ENCODE measurements around the gene GIT2.

DNA sequence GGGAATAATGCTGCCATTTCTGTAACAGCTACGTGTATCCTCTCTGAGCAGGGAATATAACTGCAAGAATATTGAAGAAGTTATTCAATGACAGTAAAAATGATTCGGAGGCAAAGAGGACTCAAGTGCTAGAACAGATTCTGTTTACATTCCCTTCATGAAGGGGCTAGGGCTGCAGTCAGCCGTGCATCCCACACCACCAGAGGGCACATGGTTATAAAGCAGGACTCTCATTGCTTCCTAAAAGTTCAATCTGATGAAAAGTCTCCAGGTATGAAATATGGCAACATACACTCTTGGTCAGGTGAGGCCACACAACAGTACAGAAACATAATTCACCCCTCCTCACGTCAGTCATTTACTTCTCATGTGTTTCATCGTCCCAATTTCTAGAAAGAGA is 62.1 kb downstream of the GIT2 start:
- no peak for TF ChIP-seq HMGA1 (CRISPR knock-in tag; conservative IDR thresholded peaks at IDR 0.05)
- no peak for TF ChIP-seq HOXA7 (CRISPR knock-in tag; IDR thresholded peaks at IDR 0.05)
- TF ChIP-seq CC2D1A (CRISPR knock-in tag; IDR thresholded peaks at IDR 0.05), result no peak
- TF ChIP-seq FOXP1 (IDR thresholded peaks at IDR 0.05), result no peak
- no peak for TF ChIP-seq FOXP1 (CRISPR knock-in tag; IDR thresholded peaks at IDR 0.05)
- TF ChIP-seq MED1 (CRISPR knock-in tag; IDR thresholded peaks at IDR 0.05), result no peak
- TF ChIP-seq, protein P1, sequence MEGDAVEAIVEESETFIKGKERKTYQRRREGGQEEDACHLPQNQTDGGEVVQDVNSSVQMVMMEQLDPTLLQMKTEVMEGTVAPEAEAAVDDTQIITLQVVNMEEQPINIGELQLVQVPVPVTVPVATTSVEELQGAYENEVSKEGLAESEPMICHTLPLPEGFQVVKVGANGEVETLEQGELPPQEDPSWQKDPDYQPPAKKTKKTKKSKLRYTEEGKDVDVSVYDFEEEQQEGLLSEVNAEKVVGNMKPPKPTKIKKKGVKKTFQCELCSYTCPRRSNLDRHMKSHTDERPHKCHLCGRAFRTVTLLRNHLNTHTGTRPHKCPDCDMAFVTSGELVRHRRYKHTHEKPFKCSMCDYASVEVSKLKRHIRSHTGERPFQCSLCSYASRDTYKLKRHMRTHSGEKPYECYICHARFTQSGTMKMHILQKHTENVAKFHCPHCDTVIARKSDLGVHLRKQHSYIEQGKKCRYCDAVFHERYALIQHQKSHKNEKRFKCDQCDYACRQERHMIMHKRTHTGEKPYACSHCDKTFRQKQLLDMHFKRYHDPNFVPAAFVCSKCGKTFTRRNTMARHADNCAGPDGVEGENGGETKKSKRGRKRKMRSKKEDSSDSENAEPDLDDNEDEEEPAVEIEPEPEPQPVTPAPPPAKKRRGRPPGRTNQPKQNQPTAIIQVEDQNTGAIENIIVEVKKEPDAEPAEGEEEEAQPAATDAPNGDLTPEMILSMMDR (CRISPR knock-in tag; IDR thresholded peaks at IDR 0.05), result peak; percentile 68
- TF ChIP-seq ZNF563 (CRISPR knock-in tag; IDR thresholded peaks at IDR 0.05), result no peak
- TF ChIP-seq, protein P2, sequence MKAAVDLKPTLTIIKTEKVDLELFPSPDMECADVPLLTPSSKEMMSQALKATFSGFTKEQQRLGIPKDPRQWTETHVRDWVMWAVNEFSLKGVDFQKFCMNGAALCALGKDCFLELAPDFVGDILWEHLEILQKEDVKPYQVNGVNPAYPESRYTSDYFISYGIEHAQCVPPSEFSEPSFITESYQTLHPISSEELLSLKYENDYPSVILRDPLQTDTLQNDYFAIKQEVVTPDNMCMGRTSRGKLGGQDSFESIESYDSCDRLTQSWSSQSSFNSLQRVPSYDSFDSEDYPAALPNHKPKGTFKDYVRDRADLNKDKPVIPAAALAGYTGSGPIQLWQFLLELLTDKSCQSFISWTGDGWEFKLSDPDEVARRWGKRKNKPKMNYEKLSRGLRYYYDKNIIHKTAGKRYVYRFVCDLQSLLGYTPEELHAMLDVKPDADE (CRISPR knock-in tag; IDR thresholded peaks at IDR 0.05), result no peak

All from HepG2 (cell line).